PFSK-1 (cell line): ENCODE measurements around the gene NCAM1.

Source experiments
- FOXP2 ChIP-seq: optimal IDR thresholded peaks from 2 replicates; pipeline ENCODE3; 2011; ENCODE audit warnings: borderline replicate concordance, control low read depth, inconsistent platforms; ENCODE audit not compliant: insufficient read depth; ENCODE audit errors: extremely low read length, extremely low read depth
- POLR2AphosphoS5 ChIP-seq: IDR thresholded peaks from 2 replicates; pipeline ENCODE4 v1.6.1; 2012; ENCODE audit warnings: low read depth, mild to moderate bottlenecking, control low read depth, low read length, moderate library complexity
- SIN3A ChIP-seq: IDR thresholded peaks from 2 replicates; pipeline ENCODE4 v1.6.1; 2012; ENCODE audit warnings: mild to moderate bottlenecking, low read length, moderate library complexity, borderline replicate concordance; ENCODE audit not compliant: insufficient read depth
- TAF1 ChIP-seq: IDR thresholded peaks from 2 replicates; pipeline ENCODE4 v1.6.1; 2012; ENCODE audit warnings: low read length, control low read depth, borderline replicate concordance; ENCODE audit not compliant: insufficient read depth
- TF ChIP-seq, protein P1 (sequence below), 2 experiments: IDR thresholded peaks; 2 replicates each; pipeline versions ENCODE4 v1.6.1 to v1.8.0; 2011 to 2012; ENCODE audit warnings: low read depth in 2 of 2, low read length in 2 of 2, control low read depth in 1 of 2, inconsistent platforms in 1 of 2, mild to moderate bottlenecking in 1 of 2, moderate library complexity in 1 of 2; ENCODE audit not compliant: insufficient read depth in 1 of 2

NCAM1 gene

DNA sequence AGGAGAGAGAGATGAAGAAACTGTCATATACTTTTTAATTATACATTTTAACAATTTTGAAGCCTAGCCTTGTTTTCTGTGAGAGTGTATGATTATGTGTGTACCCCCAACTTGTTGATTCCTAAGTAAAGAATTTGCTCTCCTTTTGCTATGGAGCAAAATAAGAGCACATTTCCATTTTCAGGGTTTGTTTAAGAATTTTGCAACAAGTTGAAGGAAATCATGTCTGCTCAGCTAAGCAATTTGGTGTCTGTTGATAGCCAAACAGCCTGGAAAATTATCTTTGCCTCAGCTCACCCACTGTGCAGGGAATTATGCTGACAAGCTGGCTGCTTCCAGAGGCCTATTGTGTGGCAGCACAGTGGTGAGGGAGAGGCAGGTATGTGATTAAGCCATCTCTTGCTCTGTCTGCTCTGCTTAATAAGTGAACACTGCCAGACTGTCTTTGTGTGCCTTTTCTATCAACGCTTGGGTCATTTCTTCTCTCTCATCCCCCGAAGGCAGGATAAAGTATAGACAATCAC lies 218.0 kb downstream of the NCAM1 start:
- TF ChIP-seq POLR2AphosphoS5 (no peak), SIN3A (no peak), FOXP2 (no peak), TAF1 (no peak)
- TF ChIP-seq, protein P1, sequence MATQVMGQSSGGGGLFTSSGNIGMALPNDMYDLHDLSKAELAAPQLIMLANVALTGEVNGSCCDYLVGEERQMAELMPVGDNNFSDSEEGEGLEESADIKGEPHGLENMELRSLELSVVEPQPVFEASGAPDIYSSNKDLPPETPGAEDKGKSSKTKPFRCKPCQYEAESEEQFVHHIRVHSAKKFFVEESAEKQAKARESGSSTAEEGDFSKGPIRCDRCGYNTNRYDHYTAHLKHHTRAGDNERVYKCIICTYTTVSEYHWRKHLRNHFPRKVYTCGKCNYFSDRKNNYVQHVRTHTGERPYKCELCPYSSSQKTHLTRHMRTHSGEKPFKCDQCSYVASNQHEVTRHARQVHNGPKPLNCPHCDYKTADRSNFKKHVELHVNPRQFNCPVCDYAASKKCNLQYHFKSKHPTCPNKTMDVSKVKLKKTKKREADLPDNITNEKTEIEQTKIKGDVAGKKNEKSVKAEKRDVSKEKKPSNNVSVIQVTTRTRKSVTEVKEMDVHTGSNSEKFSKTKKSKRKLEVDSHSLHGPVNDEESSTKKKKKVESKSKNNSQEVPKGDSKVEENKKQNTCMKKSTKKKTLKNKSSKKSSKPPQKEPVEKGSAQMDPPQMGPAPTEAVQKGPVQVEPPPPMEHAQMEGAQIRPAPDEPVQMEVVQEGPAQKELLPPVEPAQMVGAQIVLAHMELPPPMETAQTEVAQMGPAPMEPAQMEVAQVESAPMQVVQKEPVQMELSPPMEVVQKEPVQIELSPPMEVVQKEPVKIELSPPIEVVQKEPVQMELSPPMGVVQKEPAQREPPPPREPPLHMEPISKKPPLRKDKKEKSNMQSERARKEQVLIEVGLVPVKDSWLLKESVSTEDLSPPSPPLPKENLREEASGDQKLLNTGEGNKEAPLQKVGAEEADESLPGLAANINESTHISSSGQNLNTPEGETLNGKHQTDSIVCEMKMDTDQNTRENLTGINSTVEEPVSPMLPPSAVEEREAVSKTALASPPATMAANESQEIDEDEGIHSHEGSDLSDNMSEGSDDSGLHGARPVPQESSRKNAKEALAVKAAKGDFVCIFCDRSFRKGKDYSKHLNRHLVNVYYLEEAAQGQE (IDR thresholded peaks at IDR 0.05; ENCODE audit: insufficient read depth in 1 of 2, low read depth in 2 of 2, low read length in 2 of 2): no peak

DNA sequence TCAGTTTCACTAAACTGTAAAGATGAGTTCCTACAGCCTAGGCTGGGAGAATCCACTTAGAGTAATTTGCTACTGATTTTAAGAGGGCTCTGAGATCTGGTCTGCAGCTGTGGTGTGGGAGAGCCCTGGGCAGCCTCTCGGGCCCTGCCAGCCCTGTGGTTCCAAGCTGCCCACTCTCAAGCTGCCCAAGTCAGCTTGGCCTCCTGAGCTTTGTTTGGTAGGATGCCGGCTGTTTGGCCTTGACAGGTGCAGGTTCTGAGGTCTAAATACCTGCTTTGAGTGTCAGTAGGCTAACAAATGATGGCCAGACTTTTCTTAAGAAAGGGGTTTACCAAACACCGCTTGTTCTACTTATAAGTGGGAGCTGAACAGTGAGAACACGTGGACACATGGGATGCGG lies 219.9 kb downstream of the NCAM1 start:
- TF ChIP-seq POLR2AphosphoS5 (no peak), TAF1 (no peak), FOXP2 (no peak), SIN3A (no peak)
- TF ChIP-seq, protein P1 (IDR thresholded peaks at IDR 0.05; ENCODE audit: insufficient read depth in 1 of 2, low read depth in 2 of 2, low read length in 2 of 2): no peak

GRCh38 chr11:113182288-113182687 lies 221.1 kb downstream of the NCAM1 start:
- TF ChIP-seq POLR2AphosphoS5: no peak
- TF ChIP-seq, protein P1 (IDR thresholded peaks at IDR 0.05; ENCODE audit: insufficient read depth in 1 of 2, low read depth in 2 of 2, low read length in 2 of 2): no peak
- no peak for TF ChIP-seq TAF1
- TF ChIP-seq FOXP2: no peak
- TF ChIP-seq SIN3A: no peak

- TF ChIP-seq TAF1 (no peak), FOXP2 (no peak)
Measured at GRCh38 chr11:113184498-113184897, 223.3 kb downstream of the NCAM1 start.

DNA sequence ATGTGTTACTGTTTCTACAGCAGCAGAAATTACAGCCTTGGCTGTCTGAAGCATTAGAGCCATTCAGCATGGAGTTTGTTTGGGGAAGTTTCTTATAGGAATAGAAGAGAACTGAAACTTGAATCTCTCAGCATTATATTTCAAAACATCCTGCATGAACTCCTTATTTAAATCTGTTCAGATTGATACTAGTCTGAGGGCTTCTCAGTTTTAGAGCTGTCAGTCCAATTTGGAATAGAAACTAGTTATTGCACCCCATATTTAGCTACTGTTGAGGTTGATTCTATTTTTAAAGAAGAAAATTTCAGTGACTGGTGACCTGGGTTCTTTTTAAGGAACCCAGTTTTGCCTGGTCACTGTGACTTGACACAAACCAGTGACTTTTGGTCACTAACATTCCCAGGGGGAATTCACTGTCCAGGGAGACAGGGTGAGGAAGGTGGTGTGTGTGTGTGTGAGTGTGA lies 227.2 kb downstream of the NCAM1 start:
- TF ChIP-seq TAF1 (no peak), POLR2AphosphoS5 (no peak)
- TF ChIP-seq, protein P1 (IDR thresholded peaks at IDR 0.05; ENCODE audit: insufficient read depth in 1 of 2, low read depth in 2 of 2, low read length in 2 of 2): no peak
